ENCODE measurements around the gene PTPRD. TPM values are rescaled to one million over a fixed set of nuclear protein-coding genes. Genes with fewer than 3 reads are reported as not detected.

PTPRD gene
- total and polyA plus RNA-seq, 9 donors, result 16.2 to 231 (median 85.8) TPM

- no peaks in the 10 kb centered on the region for H3K36me3 ChIP-seq
- H3K27me3 ChIP-seq, result no peaks in the 10 kb centered on the region
- intact Hi-C loops (cut with DNase I), result no loop called here
- no peak for DNase-seq
- no peaks in the 10 kb centered on the region for H3K9me3 ChIP-seq
- H3K4me1 ChIP-seq (ENCODE audit: insufficient read depth), result no peaks in the 10 kb centered on the region
- 89 to 95% (median 94%) methylated on average over 3 of the region's 3 CpGs for WGBS, 3 donors
- no peak overlapping the region for H3K27ac ChIP-seq
- H3K4me3 ChIP-seq, result no peak overlapping the region
- TF ChIP-seq POLR2A (IDR thresholded peaks at IDR 0.05), result no peak
- TF ChIP-seq EP300 (IDR thresholded peaks at IDR 0.05), result no peak
- no peak for TF ChIP-seq CTCF (IDR thresholded peaks at IDR 0.05)
Measured at GRCh38 chr9:8717146-8717545, 1895.7 kb downstream of the PTPRD start.

- Histone ChIP-seq H3K9me3 (no peaks in the 10 kb centered on the region), H3K4me3 (no peak overlapping the region), H3K27me3 (peaks cover 4% of the 10 kb centered on the region), H3K4me1 (ENCODE audit: insufficient read depth) (no peaks in the 10 kb centered on the region), H3K27ac (no peak overlapping the region), H3K36me3 (no peaks in the 10 kb centered on the region)
- intact Hi-C loops (cut with DNase I), result no loop called here
- WGBS, 3 donors, result 45 to 98% (median 97%) methylated on average over 2 of the region's 2 CpGs
- DNase-seq, result no peak
- TF ChIP-seq POLR2A (IDR thresholded peaks at IDR 0.05), result no peak
- no peak for TF ChIP-seq CTCF (IDR thresholded peaks at IDR 0.05)
Measured at GRCh38 chr9:8715788-8716187, 1897.0 kb downstream of the PTPRD start.

GRCh38 chr9:8713811-8714165 lies 1899.0 kb downstream of the PTPRD start:
- H3K9me3 ChIP-seq, result no peaks in the 10 kb centered on the region
- no peaks in the 10 kb centered on the region for H3K36me3 ChIP-seq
- H3K4me1 ChIP-seq (ENCODE audit: insufficient read depth), result no peaks in the 10 kb centered on the region
- WGBS, 3 donors, result 84% methylated on average over 8 of the region's 8 CpGs
- no peak overlapping the region for H3K4me3 ChIP-seq
- no peak for DNase-seq
- intact Hi-C loops (cut with DNase I), result no loop called here
- H3K27me3 ChIP-seq, result peaks cover 4% of the 10 kb centered on the region
- no peak overlapping the region for H3K27ac ChIP-seq
- TF ChIP-seq POLR2A (IDR thresholded peaks at IDR 0.05), result no peak
- no peak for TF ChIP-seq CTCF (IDR thresholded peaks at IDR 0.05)
- no peak for TF ChIP-seq EP300 (IDR thresholded peaks at IDR 0.05)

GRCh38 chr9:8713149-8713810 lies 1899.5 kb downstream of the PTPRD start:
- TF ChIP-seq POLR2A (IDR thresholded peaks at IDR 0.05) (no peak), CTCF (IDR thresholded peaks at IDR 0.05) (no peak), EP300 (IDR thresholded peaks at IDR 0.05) (no peak)
- intact Hi-C loops (cut with DNase I), result no loop called here
- no peak overlapping the region for H3K27ac ChIP-seq
- no peaks in the 10 kb centered on the region for H3K4me1 ChIP-seq (ENCODE audit: insufficient read depth)
- no peaks in the 10 kb centered on the region for H3K9me3 ChIP-seq
- H3K36me3 ChIP-seq, result no peaks in the 10 kb centered on the region
- no peak overlapping the region for H3K4me3 ChIP-seq
- WGBS, 3 donors, result 96% methylated on average over 44 of the region's 44 CpGs
- peaks cover 4% of the 10 kb centered on the region for H3K27me3 ChIP-seq
- DNase-seq, result no peak

Data from ovary (tissue), 9 donors.